GM12874 (cell line): ENCODE measurements around the gene SYT11.

Experiments used
- CTCF ChIP-seq: IDR thresholded peaks from 2 replicates; pipeline ENCODE4 v1.5.1; 2011; ENCODE audit warnings: low read depth, mild to moderate bottlenecking, control low read depth, low read length, moderate library complexity; ENCODE audit not compliant: insufficient read depth

The SYT11 gene

GRCh38 chr1:155897746-155898145 is 38.4 kb downstream of the SYT11 start:
- TF ChIP-seq CTCF: no peak

GRCh38 chr1:155898888-155899287 is 39.5 kb downstream of the SYT11 start:
- no peak for TF ChIP-seq CTCF

- TF ChIP-seq CTCF: no peak
Observed at GRCh38 chr1:155899683-155900082, 40.3 kb downstream of the SYT11 start.

- TF ChIP-seq CTCF: no peak
Observed at GRCh38 chr1:155900161-155900560, 40.8 kb downstream of the SYT11 start.

DNA sequence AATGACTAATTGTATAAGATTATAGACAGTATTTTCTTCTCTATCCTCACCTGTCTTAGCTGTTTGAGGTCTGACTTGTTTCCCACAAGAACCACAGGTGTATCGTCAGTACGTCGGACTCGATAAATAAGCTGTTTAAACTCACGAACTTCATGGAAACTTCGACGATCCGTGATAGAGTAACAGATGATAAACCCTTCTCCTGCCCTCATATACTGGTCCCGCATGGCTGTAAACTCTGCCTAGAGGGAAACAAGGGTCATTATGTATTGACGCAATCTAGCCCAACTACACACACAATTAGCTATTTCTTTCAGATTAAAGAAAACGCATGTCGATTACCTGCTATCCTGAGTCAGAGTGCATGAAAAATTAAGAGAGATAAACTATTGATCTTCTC is 44.9 kb downstream of the SYT11 start:
- no peak for TF ChIP-seq CTCF

DNA sequence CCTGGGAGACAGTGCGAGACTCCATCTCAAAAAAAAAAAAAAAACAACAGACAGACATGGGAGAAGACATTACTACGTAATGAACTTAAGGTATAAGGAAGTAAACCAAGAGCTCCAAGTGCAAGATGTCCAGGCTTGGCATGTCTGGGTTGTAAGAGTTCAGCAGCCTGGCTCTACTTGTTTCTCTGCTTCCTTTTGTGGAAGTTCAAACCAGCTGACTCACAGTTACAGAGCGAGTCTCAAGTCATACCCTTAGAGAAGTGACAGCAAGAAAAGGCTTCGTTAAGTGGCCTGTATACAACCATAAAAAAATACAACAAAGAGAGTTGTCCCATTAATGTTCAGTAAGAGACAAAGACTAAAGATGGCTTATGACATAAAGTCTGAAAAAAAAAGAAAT is 50.5 kb downstream of the SYT11 start:
- no peak for TF ChIP-seq CTCF

DNA sequence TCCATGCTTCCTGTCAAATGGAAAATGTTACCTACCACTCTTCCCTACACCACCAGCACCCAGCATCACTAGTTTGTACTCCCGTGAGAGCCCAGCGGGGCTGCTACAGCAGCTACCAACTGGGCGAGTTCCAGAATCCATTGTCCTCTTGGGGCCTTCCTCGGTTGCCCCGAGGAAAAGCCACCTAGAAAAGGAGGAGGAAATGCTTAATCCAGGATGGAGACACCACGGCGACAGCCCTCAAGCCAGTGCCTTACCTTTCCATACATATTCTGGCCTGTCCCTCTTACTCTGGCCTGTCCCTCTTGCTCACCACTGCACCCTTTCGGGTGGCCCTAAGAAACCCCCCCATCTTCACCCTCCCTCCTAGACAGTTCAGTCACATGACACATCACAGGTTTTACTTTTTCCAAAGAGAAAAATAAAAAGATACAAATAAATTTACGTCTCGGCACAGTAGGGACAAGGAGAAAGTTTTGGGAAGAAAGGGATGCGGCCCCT is 51.3 kb downstream of the SYT11 start:
- TF ChIP-seq CTCF: no peak
